ENCODE data around the gene GNG7.
A peak's percentile ranks its signal among the peaks of the same experiment; 100 is the strongest.

The GNG7 gene

DNA sequence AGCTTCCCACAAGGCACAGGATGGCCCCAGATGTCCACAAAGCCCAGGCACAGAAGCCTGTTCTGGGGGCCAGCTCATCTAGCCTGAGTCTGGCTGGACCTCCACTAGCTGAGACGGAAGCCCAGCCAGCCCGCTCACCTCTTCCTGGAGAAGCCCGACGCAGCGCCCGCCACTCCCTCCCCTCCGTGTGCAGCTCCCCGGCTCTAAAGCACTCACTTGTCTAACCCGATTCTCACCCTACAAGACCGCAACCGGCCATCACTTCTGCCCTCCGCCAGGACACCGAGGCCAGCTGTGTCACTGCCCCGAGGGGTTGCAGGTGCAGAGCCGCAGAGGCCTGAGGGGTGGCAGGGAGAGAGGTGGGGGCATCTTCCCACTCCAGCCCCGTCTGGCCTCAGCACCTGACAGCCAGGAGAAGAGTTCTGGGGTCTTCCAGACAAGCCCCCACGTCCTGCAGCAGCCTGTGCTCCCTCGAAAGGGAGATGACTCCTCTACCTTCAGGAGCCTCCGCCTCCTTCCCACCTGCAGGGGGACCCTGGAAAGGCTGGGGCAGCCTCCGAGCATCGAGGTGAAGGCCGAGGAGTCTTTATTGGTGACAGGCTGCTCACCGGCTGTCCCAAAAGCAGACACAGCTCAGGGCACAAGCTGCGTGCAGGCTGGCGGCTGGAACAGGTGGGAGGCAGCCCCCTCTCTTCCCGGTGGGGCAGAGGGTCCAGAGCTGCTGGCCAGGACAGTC lies 24.6 kb upstream of the GNG7 start:
- DNase-seq (ENCODE audit: low read depth) = no peak
- TF ChIP-seq, protein P1, sequence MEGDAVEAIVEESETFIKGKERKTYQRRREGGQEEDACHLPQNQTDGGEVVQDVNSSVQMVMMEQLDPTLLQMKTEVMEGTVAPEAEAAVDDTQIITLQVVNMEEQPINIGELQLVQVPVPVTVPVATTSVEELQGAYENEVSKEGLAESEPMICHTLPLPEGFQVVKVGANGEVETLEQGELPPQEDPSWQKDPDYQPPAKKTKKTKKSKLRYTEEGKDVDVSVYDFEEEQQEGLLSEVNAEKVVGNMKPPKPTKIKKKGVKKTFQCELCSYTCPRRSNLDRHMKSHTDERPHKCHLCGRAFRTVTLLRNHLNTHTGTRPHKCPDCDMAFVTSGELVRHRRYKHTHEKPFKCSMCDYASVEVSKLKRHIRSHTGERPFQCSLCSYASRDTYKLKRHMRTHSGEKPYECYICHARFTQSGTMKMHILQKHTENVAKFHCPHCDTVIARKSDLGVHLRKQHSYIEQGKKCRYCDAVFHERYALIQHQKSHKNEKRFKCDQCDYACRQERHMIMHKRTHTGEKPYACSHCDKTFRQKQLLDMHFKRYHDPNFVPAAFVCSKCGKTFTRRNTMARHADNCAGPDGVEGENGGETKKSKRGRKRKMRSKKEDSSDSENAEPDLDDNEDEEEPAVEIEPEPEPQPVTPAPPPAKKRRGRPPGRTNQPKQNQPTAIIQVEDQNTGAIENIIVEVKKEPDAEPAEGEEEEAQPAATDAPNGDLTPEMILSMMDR (conservative IDR thresholded peaks at IDR 0.05; ENCODE audit: low read depth, low read length) = no peak
- no peak overlapping the region for H3K4me3 ChIP-seq (ENCODE audit: low read depth, low read length)

DNA sequence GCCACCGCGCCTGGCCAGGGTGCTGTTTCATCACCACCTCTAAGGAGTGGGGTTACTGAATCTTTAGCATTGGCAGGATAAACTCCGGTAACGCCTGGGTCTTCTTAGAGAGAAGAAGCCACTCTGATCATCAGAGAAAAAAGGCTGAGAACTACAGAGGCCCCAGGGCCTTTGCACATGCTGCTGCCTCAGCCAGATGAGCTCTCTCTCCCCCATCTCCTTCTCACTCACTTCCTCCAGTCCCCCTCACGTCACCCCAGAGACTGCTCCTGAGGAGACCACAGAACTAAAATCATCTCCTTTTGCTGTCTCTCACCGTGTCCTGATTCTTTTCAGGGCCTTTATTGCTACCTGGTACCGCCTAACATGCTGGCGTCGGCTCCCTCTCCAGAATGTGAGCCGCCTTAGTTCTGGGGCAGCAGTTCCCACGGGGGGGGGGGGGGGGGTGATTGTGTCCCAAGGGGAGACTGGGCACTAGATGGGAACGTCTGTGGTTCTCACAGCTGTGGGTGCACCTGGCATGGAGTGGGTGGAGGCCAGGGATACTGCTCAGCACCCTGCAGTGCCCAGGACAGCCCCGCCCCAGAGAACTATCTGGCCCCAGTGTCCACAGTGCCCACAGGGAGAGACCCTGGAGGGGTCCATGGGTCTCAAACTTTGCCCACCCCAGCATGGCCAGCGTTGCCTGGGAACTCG lies 23.8 kb upstream of the GNG7 start:
- no peak overlapping the region for H3K4me3 ChIP-seq (ENCODE audit: low read depth, low read length)
- TF ChIP-seq, protein P1 (conservative IDR thresholded peaks at IDR 0.05; ENCODE audit: low read depth, low read length) = no peak
- no peak for DNase-seq (ENCODE audit: low read depth)

DNA sequence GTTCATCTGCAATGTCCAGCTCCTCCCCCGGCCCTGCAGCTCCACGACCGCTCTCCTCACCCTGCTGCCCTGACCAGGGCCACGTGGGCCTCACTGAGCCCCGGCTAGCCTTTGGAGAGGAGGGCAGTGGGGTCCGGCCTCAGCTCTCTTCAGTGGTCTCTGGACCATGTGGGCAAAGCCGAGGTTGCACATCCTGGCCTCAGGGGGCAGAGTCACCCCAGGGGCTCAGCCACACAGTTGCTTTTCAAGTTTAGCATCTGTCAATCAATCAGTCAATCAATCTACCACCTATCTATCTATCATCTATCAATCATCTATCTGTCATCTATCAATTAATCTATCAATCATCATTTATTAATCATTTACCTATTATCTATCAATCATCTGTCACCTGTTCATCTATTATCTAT lies 21.7 kb upstream of the GNG7 start:
- no peak overlapping the region for H3K4me3 ChIP-seq (ENCODE audit: low read depth, low read length)
- TF ChIP-seq, protein P1 (conservative IDR thresholded peaks at IDR 0.05; ENCODE audit: low read depth, low read length) = peak; percentile 12
- no peak for DNase-seq (ENCODE audit: low read depth)

DNA sequence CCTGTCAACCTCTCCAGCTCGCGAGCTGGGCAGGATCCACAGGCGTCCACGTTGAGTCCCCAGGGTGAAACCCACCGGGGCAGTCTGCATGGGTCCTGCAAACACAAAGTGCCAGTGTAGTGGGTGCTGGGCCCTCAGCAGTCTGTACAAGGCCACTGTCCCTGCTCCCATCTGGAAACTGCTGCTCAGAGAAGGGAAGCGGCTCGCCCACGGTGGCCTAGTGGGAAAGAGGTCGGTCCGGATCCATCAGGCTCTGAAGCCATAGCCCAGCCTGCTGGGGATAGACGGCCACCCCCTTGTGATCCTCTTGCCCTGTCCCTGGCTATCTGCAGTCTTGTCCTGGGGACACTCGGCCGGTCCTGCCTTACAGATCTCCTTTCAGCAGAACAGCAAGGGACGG lies 21.3 kb upstream of the GNG7 start:
- DNase-seq (ENCODE audit: low read depth) = no peak
- no peak overlapping the region for H3K4me3 ChIP-seq (ENCODE audit: low read depth, low read length)
- TF ChIP-seq, protein P1 (conservative IDR thresholded peaks at IDR 0.05; ENCODE audit: low read depth, low read length) = no peak

DNA sequence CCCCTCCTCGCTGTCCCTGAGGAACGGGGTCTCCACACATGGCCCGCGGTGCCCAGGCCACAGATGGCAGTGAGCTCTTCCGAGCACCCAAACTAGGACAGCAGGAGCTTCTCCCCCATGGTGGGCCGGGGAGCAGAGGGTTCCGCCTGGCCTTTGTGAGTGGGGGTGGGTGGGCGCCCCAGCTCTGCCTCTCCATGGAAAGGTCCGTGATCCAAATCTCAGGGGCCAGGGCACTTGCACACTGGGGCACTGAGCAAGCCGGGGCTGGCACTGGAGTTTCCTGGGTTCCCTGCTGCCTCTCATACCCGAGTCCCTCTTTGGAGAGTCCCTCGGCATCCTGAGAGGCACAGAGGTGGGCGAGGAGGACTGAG lies 20.8 kb upstream of the GNG7 start:
- TF ChIP-seq, protein P1 (conservative IDR thresholded peaks at IDR 0.05; ENCODE audit: low read depth, low read length) = no peak
- H3K4me3 ChIP-seq (ENCODE audit: low read depth, low read length) = no peak overlapping the region
- no peak for DNase-seq (ENCODE audit: low read depth)

DNA sequence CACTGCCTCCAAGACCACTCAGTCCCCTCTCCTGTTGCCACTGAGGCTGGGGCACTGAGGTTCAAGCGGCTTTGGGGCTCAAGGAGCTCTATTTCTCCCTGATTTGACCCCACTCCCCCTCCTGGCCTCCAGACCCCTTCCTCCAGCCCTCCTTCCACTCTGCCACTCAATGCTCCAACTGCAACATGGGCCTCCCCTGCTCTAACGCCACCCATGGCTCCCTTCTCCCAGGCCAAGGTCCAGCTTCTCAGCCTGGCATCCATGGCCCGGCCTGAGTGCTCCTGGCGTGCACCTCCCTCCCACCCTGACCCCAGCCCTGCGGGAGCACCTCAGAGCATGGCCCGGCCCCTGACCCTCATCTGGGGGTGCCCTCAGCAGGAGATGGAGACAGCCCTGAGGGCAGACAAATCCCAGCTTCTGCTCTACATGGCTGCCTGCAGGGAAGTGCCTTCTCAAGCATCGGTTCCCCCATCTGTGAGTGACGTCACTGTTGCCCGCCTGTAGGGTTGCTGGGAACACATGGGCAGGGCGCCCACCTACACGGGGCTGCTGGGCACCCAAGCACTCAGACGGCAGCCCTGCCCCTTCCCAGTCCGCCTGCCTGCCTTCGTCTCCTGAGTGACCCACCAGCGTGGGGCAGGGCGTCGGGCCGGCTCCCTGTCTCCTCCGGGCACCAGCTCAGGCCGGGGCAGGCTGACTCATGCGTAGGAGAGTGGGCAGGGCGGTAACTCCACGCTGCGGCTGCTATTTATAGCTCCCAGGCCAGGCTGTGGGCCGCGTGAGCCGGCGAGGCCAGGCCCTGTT lies 20.2 kb upstream of the GNG7 start:
- H3K4me3 ChIP-seq (ENCODE audit: low read depth, low read length) = no peak overlapping the region
- TF ChIP-seq, protein P1 (conservative IDR thresholded peaks at IDR 0.05; ENCODE audit: low read depth, low read length) = no peak
- peak; percentile 69 for DNase-seq (ENCODE audit: low read depth)
